Measurements from ENCODE around the gene MYO1G.

DNA sequence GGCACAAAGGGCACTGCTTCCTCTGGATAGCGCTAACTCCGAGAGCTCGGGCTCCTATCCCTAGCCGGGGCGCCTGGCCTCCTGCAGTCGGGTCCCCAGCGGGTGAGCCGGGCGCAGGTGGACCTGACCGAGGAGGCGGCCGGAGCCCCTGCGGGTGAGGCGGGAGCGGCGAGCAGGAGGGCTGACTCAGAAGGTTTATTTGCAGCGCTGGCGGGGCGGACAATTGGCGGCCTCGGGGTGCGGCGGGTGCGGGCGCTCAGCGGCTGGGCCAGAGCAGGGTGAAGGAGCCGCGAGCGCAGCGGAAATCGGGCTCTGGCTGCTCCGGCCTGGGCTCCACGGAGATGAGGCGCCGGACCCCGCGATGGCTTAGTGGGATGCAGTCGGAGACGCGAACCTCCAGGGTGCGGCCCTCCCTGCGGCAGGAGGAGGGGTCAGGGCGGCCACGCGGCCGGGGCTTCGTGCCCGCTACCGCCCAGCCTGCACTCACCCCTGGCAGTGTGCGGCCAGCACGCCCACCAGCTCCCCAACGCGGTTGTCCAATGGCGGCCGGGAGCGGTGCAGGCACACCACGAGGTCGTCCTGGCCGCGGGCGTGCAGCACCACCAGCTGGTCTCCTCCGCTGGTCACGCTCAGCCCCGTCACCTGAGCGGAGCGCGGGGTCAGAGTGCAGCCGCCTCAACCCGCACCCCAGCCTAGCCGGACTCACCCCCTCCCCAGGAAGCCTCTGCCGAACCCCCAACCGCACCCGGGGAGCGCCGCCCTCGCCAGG lies 16.1 kb downstream of the MYO1G start:
- TF ChIP-seq POLR2AphosphoS5 (IDR thresholded peaks at IDR 0.05; ENCODE audit: low read depth, low read length) (no peak; the same call in 1 of the 2 replicates), POLR2A (IDR thresholded peaks at IDR 0.05; ENCODE audit: low read depth, low read length) (no peak; the same call in 1 of the 2 replicates), TAF1 (IDR thresholded peaks at IDR 0.05; ENCODE audit: borderline replicate concordance, low read depth, low read length) (no peak)
